Glutamatergic neuron (in vitro differentiated cells): ENCODE results near the gene EML1. TPM values are rescaled to one million over a fixed set of nuclear protein-coding genes. Genes with fewer than 3 reads are reported as not detected.

ENCODE experiments used
- DNase-seq: peaks from one replicate; pipeline ENCODE4 v3.0.0; 2022
- H3K27ac Mint-ChIP-seq: one replicate; pipeline ENCODE4 v1.8.0; 2020; ENCODE audit warnings: mild to moderate bottlenecking, mixed read lengths, inconsistent platforms; ENCODE audit not compliant: unreplicated experiment
- H3K27me3 Mint-ChIP-seq: one replicate; pipeline ENCODE4 v1.8.0; 2020; ENCODE audit warnings: mild to moderate bottlenecking, moderate library complexity, mixed read lengths, inconsistent platforms; ENCODE audit not compliant: unreplicated experiment
- H3K36me3 Mint-ChIP-seq: one replicate; pipeline ENCODE4 v1.8.0; 2020; ENCODE audit warnings: mild to moderate bottlenecking, mixed read lengths, inconsistent platforms; ENCODE audit not compliant: unreplicated experiment
- H3K4me1 Mint-ChIP-seq: one replicate; pipeline ENCODE4 v1.8.0; 2020; ENCODE audit warnings: mild to moderate bottlenecking, low read depth, mixed read lengths, inconsistent platforms; ENCODE audit not compliant: unreplicated experiment
- H3K4me3 Mint-ChIP-seq: one replicate; pipeline ENCODE4 v1.8.0; 2020; ENCODE audit warnings: mild to moderate bottlenecking, mixed read lengths, inconsistent platforms; ENCODE audit not compliant: unreplicated experiment
- H3K9me3 Mint-ChIP-seq: one replicate; pipeline ENCODE4 v1.8.0; 2020; ENCODE audit warnings: mild to moderate bottlenecking, moderate library complexity, mixed read lengths, inconsistent platforms; ENCODE audit not compliant: unreplicated experiment
- CTCF ChIP-seq: fragments of 200-600 bp; sonication (generic); IDR thresholded peaks from one replicate; pipeline ENCODE4 v1.5.0; 2021; ENCODE audit not compliant: partially characterized antibody, unreplicated experiment
- total RNA-seq: library from RNA; stranded (reverse); fragmentation: NEBNext Ultra II Directional; extraction: Animal tissue kit (Norgen Biotek cat#: 25700); gene quantifications from one replicate; pipeline ENCODE4 v1.2.1, GENCODE V29; 2021; ENCODE audit not compliant: unreplicated experiment

EML1 gene
- total RNA-seq, 1 donor from 2014 or later: 73.6 TPM

DNA sequence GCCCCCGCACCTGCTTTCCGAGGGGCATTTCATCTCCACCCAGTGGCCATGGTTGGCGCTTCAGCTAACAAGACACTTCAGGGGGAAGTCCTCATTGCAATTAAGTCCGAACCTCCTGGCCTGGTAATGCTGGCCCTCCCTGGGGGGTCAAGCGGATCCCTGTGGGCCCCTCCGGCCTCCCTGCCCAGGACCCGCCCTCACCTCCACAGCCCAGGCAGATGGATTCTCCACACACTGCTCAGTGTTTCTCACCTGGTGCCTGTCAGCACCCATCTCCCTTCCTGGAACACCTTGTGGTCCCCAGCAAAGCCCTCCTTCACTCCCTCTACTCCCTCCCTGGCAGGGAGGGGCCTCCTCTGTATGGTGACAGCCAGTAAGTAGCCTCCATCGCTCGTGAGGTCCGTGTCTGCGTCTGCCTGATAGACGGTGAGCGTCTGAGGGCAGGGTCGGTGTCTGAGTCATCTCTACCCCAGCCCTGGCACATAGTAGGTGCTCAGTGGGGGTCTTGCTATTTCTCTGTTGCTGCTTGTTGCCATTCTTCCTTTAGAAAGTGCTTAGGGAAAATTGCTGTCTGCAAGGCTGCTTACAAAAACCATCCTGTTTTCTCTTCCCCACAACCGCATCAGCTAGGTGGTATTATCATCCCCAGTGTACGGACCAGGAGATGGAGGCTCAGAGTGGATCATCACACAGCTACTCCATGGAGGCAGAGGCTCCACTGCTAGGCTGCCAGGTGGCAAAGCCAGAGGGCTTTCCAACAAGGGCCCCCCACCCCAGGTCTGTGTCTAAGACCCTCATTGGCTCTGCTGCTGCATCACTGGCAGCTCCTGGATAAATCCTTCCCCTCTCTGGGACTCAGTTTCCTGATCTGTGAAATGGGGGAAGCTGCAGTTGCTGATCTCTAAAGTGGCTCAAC, 39.7 kb upstream of the EML1 start:
- Mint-ChIP-seq H3K4me1 (peaks cover 11% of the 10 kb centered on the region), H3K36me3 (no peaks in the 10 kb centered on the region), H3K9me3 (no peaks in the 10 kb centered on the region), H3K27me3 (peaks cover 7% of the 10 kb centered on the region), H3K27ac (no peak overlapping the region), H3K4me3 (no peak overlapping the region)
- TF ChIP-seq CTCF: no peak
- no peak for DNase-seq

DNA sequence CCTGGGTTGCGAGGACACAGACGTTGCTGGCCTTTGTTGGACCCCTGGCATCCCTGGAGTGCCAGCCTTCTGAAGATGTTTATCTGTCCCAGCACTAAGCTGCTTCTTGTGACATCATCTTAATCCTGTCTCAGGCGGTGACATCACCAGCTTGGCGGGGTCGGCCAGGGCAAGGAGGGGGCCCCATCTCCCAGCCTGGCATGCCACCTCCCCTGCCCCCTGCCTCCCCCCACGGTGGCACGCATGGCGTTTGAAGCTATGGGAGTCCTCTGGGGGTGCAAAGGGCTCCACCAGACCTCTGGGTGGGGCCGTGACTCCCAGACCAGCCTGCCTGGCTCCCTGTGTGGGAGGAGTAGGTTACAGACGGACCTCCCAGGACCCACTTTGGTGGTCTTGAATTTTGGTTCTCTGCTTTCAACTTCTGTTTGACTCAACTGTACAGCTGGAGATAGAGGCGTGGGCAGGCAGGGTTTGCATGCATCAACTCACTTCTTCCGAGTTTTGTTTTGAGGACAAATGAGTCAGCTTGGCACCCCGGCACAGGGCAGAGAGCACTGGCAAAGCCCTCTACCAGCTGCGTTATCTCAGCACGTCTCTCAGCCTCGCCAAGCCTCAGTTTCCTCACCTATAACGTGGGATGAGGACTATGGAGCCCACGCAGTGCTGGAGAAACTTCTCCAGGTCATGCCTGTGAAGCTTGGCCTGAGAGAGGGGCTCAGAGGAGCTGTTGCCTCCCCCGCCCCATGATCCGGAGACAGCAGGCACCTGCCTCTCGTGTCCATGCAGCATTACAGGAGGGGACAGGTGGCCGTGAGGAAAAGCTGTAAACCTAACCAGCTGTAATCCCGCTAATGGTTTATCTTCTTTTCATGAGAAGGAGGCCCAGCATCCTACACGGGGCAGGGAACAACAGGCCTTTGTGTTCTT, 38.8 kb upstream of the EML1 start:
- H3K27ac Mint-ChIP-seq: no peak overlapping the region
- peaks cover 7% of the 10 kb centered on the region for H3K27me3 Mint-ChIP-seq
- no peak overlapping the region for H3K4me3 Mint-ChIP-seq
- peaks cover 16% of the 10 kb centered on the region for H3K4me1 Mint-ChIP-seq
- no peaks in the 10 kb centered on the region for H3K9me3 Mint-ChIP-seq
- H3K36me3 Mint-ChIP-seq: no peaks in the 10 kb centered on the region
- TF ChIP-seq CTCF: no peak
- no peak for DNase-seq

DNA sequence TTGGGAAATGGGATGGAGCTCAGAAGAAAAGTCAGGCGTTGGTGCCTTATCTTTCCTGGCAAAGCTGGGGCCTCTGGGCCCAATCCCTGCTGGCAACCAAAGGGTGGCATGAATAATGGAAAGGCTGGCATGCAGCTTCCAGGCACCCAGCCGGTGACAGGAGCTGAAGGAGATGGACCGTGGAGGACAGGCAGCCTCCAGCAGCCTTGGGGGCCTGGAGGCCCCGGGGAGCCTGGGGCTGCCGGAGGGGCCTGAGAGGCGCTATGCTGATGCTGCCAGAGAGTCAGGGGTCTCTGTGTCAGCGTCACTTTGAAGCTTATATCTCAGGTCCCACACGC, 38.2 kb upstream of the EML1 start:
- Mint-ChIP-seq H3K9me3 (no peaks in the 10 kb centered on the region), H3K27ac (no peak overlapping the region), H3K27me3 (peaks cover 5% of the 10 kb centered on the region), H3K4me3 (no peak overlapping the region), H3K36me3 (no peaks in the 10 kb centered on the region), H3K4me1 (peaks cover 14% of the 10 kb centered on the region)
- DNase-seq: no peak
- no peak for TF ChIP-seq CTCF

GRCh38 chr14:99755629-99756603, 37.3 kb upstream of the EML1 start:
- no peak overlapping the region for H3K27ac Mint-ChIP-seq
- no peak for TF ChIP-seq CTCF
- H3K4me3 Mint-ChIP-seq: no peak overlapping the region
- no peak for DNase-seq
- H3K4me1 Mint-ChIP-seq: peaks cover 14% of the 10 kb centered on the region
- peaks cover 4% of the 10 kb centered on the region for H3K27me3 Mint-ChIP-seq
- H3K9me3 Mint-ChIP-seq: no peaks in the 10 kb centered on the region
- H3K36me3 Mint-ChIP-seq: no peaks in the 10 kb centered on the region
